SK-N-SH (cell line): Measurements from ENCODE around the gene USO1. TPM values are rescaled to one million over a fixed set of nuclear protein-coding genes. Genes with fewer than 3 reads are reported as not detected.
A peak's percentile ranks its signal among the peaks of the same experiment; 100 is the strongest.

Experiments used
- CTCF ChIA-PET: fragments of 300-600, 350-600 bp; formaldehyde crosslinking; extraction: SDS; loops from one replicate; lab custom pipeline; 2021; lab: Yijun Ruan, JAX
- POLR2A ChIA-PET: fragments of 350-600 bp; sonication (Branson Sonifier 250); formaldehyde crosslinking; extraction: SDS; loops from one replicate; lab custom pipeline; 2020; ENCODE audit warnings: antibody characterized with exemption, inconsistent platforms; lab: Yijun Ruan, JAX
- DNase-seq: peaks from one replicate; pipeline ENCODE4 v3.0.0; 2012
- H2AFZ ChIP-seq: fragments of 200-600 bp; sonication (generic); 2 replicates; pipeline ENCODE4 v1.8.1; 2016; ENCODE audit warnings: antibody characterized with exemption, mild to moderate bottlenecking, low read depth
- H3F3A ChIP-seq: fragments of 200-600 bp; sonication (generic); replicated peaks from 2 replicates; pipeline ENCODE3; 2016; ENCODE audit warnings: antibody characterized with exemption, mild to moderate bottlenecking; ENCODE audit not compliant: insufficient read depth
- H3K27ac ChIP-seq, 2 experiments: fragments of 200-500 bp in 1 of 2; fragments of 200-600 bp in 1 of 2; sonication (Bioruptor generic) in 1 of 2; sonication (generic), shearing (Covaris generic) in 1 of 2; 2 replicates each; pipeline versions ENCODE4 v1.5.1 to v1.6.1; 2014 to 2016; ENCODE audit warnings: low read depth in 2 of 2, inconsistent platforms in 1 of 2, low read length in 1 of 2, mild to moderate bottlenecking in 1 of 2, mixed read lengths in 1 of 2
- H3K27me3 ChIP-seq: fragments of 200-600 bp; sonication (generic), shearing (Covaris generic); 2 replicates; pipeline ENCODE4 v1.6.1; 2016; ENCODE audit warnings: mixed run types; ENCODE audit not compliant: insufficient read depth
- H3K36me3 ChIP-seq, 2 experiments: fragments of 200-500 bp in 1 of 2; fragments of 200-600 bp in 1 of 2; sonication (Bioruptor generic) in 1 of 2; sonication (generic) in 1 of 2; replicated peaks in 1 of 2; 2 replicates each; pipeline versions ENCODE3 to v1.5.1; 2014 to 2016; ENCODE audit warnings: low read length in 1 of 2, mild to moderate bottlenecking in 1 of 2; ENCODE audit not compliant: insufficient read depth in 2 of 2, control insufficient read depth in 1 of 2
- H3K4me1 ChIP-seq, 2 experiments: fragments of 200-500 bp in 1 of 2; fragments of 200-600 bp in 1 of 2; sonication (Bioruptor generic) in 1 of 2; sonication (generic), shearing (Covaris generic) in 1 of 2; 2 replicates each; pipeline versions ENCODE4 v1.5.1 to v1.6.1; 2014 to 2016; ENCODE audit warnings: low read depth in 1 of 2, low read length in 1 of 2, mixed run types in 1 of 2; ENCODE audit not compliant: insufficient read depth in 2 of 2, control insufficient read depth in 1 of 2
- H3K4me2 ChIP-seq: fragments of 200-600 bp; sonication (generic), shearing (Covaris generic); 2 replicates; pipeline ENCODE4 v1.6.1; 2017; ENCODE audit warnings: mixed run types
- H3K4me3 ChIP-seq, 2 experiments: fragments of 200-500 bp in 1 of 2; fragments of 200-600 bp in 1 of 2; sonication (Bioruptor generic) in 1 of 2; sonication (generic), shearing (Covaris generic) in 1 of 2; 2 replicates each; pipeline versions ENCODE4 v1.5.1 to v1.8.1; 2014 to 2016; ENCODE audit warnings: low read depth in 2 of 2, inconsistent platforms in 1 of 2, low read length in 1 of 2, mild to moderate bottlenecking in 1 of 2, mixed read lengths in 1 of 2, moderate library complexity in 1 of 2
- H3K79me2 ChIP-seq: fragments of 200-600 bp; sonication (generic); 2 replicates; pipeline ENCODE4 v1.8.1; 2017; ENCODE audit warnings: mild to moderate bottlenecking; ENCODE audit not compliant: insufficient read depth
- H3K9ac ChIP-seq: fragments of 200-600 bp; sonication (generic); 2 replicates; pipeline ENCODE4 v1.6.1; 2017; ENCODE audit warnings: mixed run types
- H3K9me2 ChIP-seq: fragments of 200-600 bp; sonication (generic); 2 replicates; pipeline ENCODE4 v1.6.1; 2017; ENCODE audit warnings: mixed run types
- H3K9me3 ChIP-seq: fragments of 200-600 bp; sonication (generic); 2 replicates; pipeline ENCODE4 v1.6.1; 2017; ENCODE audit warnings: mixed run types, mild to moderate bottlenecking, moderate library complexity
- H4K20me1 ChIP-seq: fragments of 200-600 bp; sonication (generic); 2 replicates; pipeline ENCODE4 v1.6.1; 2017; ENCODE audit warnings: mild to moderate bottlenecking, mixed run types; ENCODE audit not compliant: insufficient read depth
- CTCF ChIP-seq: fragments of 200-600 bp; sonication (generic); IDR thresholded peaks from 2 replicates; pipeline ENCODE4 v1.6.1; 2017; ENCODE audit warnings: antibody characterized with exemption, mild to moderate bottlenecking, moderate library complexity
- EZH2phosphoT487 ChIP-seq: fragments of 200-600 bp; sonication (generic); IDR thresholded peaks from 2 replicates; pipeline ENCODE4 v1.6.1; 2017; ENCODE audit warnings: low read depth, mixed run types, mild to moderate bottlenecking, antibody characterized with exemption, moderate library complexity, borderline replicate concordance
- GATA2 ChIP-seq: sonication (generic); formaldehyde crosslinking; IDR thresholded peaks from 2 replicates; pipeline ENCODE4 v1.5.0; 2020; ENCODE audit warnings: mild to moderate bottlenecking, missing genetic modification reagents
- RAD21 ChIP-seq: IDR thresholded peaks from 2 replicates; pipeline ENCODE4 v1.6.1; 2012; ENCODE audit warnings: mild to moderate bottlenecking, low read length
- REST ChIP-seq: IDR thresholded peaks from 2 replicates; pipeline ENCODE4 v1.6.1; 2012; ENCODE audit warnings: mild to moderate bottlenecking, low read depth, low read length, moderate library complexity
- RFX5 ChIP-seq: IDR thresholded peaks from 2 replicates; pipeline ENCODE4 v1.6.1; 2012; ENCODE audit warnings: mild to moderate bottlenecking, improper control_type of control experiment, low read length
- SMC3 ChIP-seq: IDR thresholded peaks from 2 replicates; pipeline ENCODE4 v1.6.1; 2012; ENCODE audit warnings: low read depth, low read length, improper control_type of control experiment
- YY1 ChIP-seq: IDR thresholded peaks from 2 replicates; pipeline ENCODE4 v1.4.0; 2012; ENCODE audit warnings: low read depth, mild to moderate bottlenecking
- WGBS: methylation state at CpG from one replicate; pipeline ENCODE4 v1.1.6; 2017; ENCODE audit warnings: low lambda C conversion rate; 5-methylcytosine and 5-hydroxymethylcytosine counted together
- polyA plus RNA-seq, 3 experiments: library from polyadenylated mRNA; depleted of rRNA; stranded (reverse); fragments of >200 nt; gene quantifications; 2 replicates each; pipeline ENCODE4 v1.2.3, GENCODE V29; 2012

The USO1 gene
- polyA plus RNA-seq, 1 of the 3 experiments (the other 2 are of a cell fraction) = 25.6 TPM

GRCh38 chr4:75708218-75708691, 16.1 kb upstream of the USO1 start:
- peak; percentile 43 for TF ChIP-seq RAD21
- no peak for TF ChIP-seq GATA2 (CRISPR knock-in tag)
- TF ChIP-seq CTCF = peak; percentile 48
- TF ChIP-seq SMC3 = 0 out of 2 replicates have a peak, but pooled peaks have one; percentile 15
- Histone ChIP-seq H3F3A (peaks cover 5% of the 10 kb centered on the region), H3K4me3 (no peak overlapping the region), H4K20me1 (no peaks in the 10 kb centered on the region), H2AFZ (no peak overlapping the region), H3K9me2 (no peaks in the 10 kb centered on the region), H3K79me2 (no peaks in the 10 kb centered on the region), H3K27me3 (no peaks in the 10 kb centered on the region), H3K27ac (no peak overlapping the region), H3K36me3 (peaks cover 0 to 7% of the 10 kb centered on the region in 2 experiments), H3K4me2 (no peak overlapping the region), H3K9me3 (no peaks in the 10 kb centered on the region), H3K4me1 (peaks cover 0 to 5% of the 10 kb centered on the region in 2 experiments; a peak in 1 of 4 replicates), H3K9ac (no peak overlapping the region)
- DNase-seq = no peak
- ChIA-PET CTCF (no interaction called here), POLR2A (no interaction called here)
- 88% methylated on average over 3 of the region's 3 CpGs for WGBS

GRCh38 chr4:75710246-75710645, 14.1 kb upstream of the USO1 start:
- ChIA-PET CTCF (interaction anchor here (1.8 kb wide), 1 partner anchor 13 kb away, joined by 11 read pairs; the partner anchor contains the start of gene USO1), POLR2A (no interaction called here)
- Histone ChIP-seq H2AFZ (no peak overlapping the region), H3K4me3 (no peak overlapping the region), H3K36me3 (peaks cover 0 to 7% of the 10 kb centered on the region in 2 experiments), H3K4me1 (peaks cover 11 to 15% of the 10 kb centered on the region in 2 experiments), H3K27me3 (no peaks in the 10 kb centered on the region), H3K27ac (no peak overlapping the region), H3K9me3 (no peaks in the 10 kb centered on the region), H3K9ac (no peak overlapping the region), H3F3A (peaks cover 16% of the 10 kb centered on the region), H3K9me2 (no peaks in the 10 kb centered on the region), H4K20me1 (no peaks in the 10 kb centered on the region), H3K79me2 (no peaks in the 10 kb centered on the region), H3K4me2 (no peak overlapping the region)
- TF ChIP-seq RFX5 = no peak
- no peak for TF ChIP-seq REST
- no peak for TF ChIP-seq EZH2phosphoT487
- no peak for TF ChIP-seq YY1
- DNase-seq = no peak
- WGBS = 100% methylated on average over 4 of the region's 4 CpGs
